GM23338 (cell line): ENCODE measurements around the gene CIPC. TPM values are rescaled to one million over a fixed set of nuclear protein-coding genes. Genes with fewer than 3 reads are reported as not detected.

ENCODE experiments used
- ATAC-seq: fragments of 200-7000 bp; cut with Tn5 transposase; 3 replicates; pipeline ENCODE4 v1.9.1; 2020
- DNase-seq: peaks from one replicate; pipeline ENCODE4 v3.0.0-alpha.2; 2015; ENCODE audit warnings: low spot score
- H2AFZ ChIP-seq: fragments of 200-600 bp; sonication (generic); 2 replicates; pipeline ENCODE4 v1.8.0; 2016; ENCODE audit warnings: antibody characterized with exemption, mild to moderate bottlenecking, moderate library complexity
- H3F3A ChIP-seq: fragments of 200-600 bp; sonication (generic); replicated peaks from 2 replicates; pipeline ENCODE4 v1.8.0; 2017; ENCODE audit warnings: antibody characterized with exemption, mixed run types, low read depth
- H3K27ac ChIP-seq: fragments of 200-600 bp; sonication (generic); 2 replicates; pipeline ENCODE4 v1.6.1; 2016; ENCODE audit warnings: low read depth
- H3K27me3 ChIP-seq: fragments of 200-600 bp; sonication (generic); 2 replicates; pipeline ENCODE4 v1.8.0; 2016; ENCODE audit warnings: mild to moderate bottlenecking, mixed run types, moderate library complexity; ENCODE audit not compliant: insufficient read depth
- H3K36me3 ChIP-seq: fragments of 200-600 bp; sonication (generic); 2 replicates; pipeline ENCODE4 v1.8.0; 2016; ENCODE audit warnings: mild to moderate bottlenecking; ENCODE audit not compliant: insufficient read depth
- H3K4me1 ChIP-seq: fragments of 200-600 bp; sonication (generic); 2 replicates; pipeline ENCODE4 v1.8.0; 2016; ENCODE audit warnings: mild to moderate bottlenecking, moderate library complexity; ENCODE audit not compliant: insufficient read depth
- H3K4me2 ChIP-seq: fragments of 200-600 bp; sonication (generic); 2 replicates; pipeline ENCODE4 v1.7.1; 2017; ENCODE audit warnings: mixed run types
- H3K4me3 ChIP-seq: fragments of 200-600 bp; sonication (generic); 2 replicates; pipeline ENCODE4 v1.6.1; 2016; ENCODE audit warnings: mixed run types
- H3K79me2 ChIP-seq: fragments of 200-600 bp; sonication (generic); replicated peaks from 2 replicates; pipeline ENCODE4 v1.8.0; 2017; ENCODE audit warnings: mild to moderate bottlenecking; ENCODE audit not compliant: insufficient read depth
- H3K9me2 ChIP-seq: fragments of 200-600 bp; sonication (generic); 2 replicates; pipeline ENCODE4 v1.8.0; 2017; ENCODE audit not compliant: insufficient read depth
- H4K20me1 ChIP-seq: fragments of 200-600 bp; sonication (generic); replicated peaks from 2 replicates; pipeline ENCODE4 v1.8.0; 2017; ENCODE audit warnings: mild to moderate bottlenecking; ENCODE audit not compliant: insufficient read depth
- H3K27ac Mint-ChIP-seq: 2 replicates; pipeline ENCODE4 v1.8.0; 2020; ENCODE audit warnings: inconsistent platforms, mild to moderate bottlenecking, moderate library complexity, mixed read lengths
- H3K27me3 Mint-ChIP-seq: 3 replicates; pipeline ENCODE4 v1.8.0; 2022; ENCODE audit warnings: low read depth, mild to moderate bottlenecking, moderate library complexity, mixed read lengths, inconsistent platforms; ENCODE audit not compliant: insufficient read depth, poor library complexity
- H3K36me3 Mint-ChIP-seq: 3 replicates; pipeline ENCODE4 v1.8.0; 2021; ENCODE audit warnings: low read depth, mild to moderate bottlenecking, inconsistent platforms, moderate library complexity, mixed read lengths
- H3K4me1 Mint-ChIP-seq: 3 replicates; pipeline ENCODE4 v1.8.0; 2020; ENCODE audit warnings: mild to moderate bottlenecking, inconsistent platforms, mixed read lengths
- H3K4me3 Mint-ChIP-seq: 3 replicates; pipeline ENCODE4 v1.8.0; 2021; ENCODE audit warnings: moderate library complexity, mild to moderate bottlenecking, inconsistent platforms, mixed read lengths
- H3K9me3 Mint-ChIP-seq: 3 replicates; pipeline ENCODE4 v1.8.0; 2020; ENCODE audit warnings: moderate library complexity, mild to moderate bottlenecking, inconsistent platforms, mixed read lengths
- EZH2phosphoT487 ChIP-seq: fragments of 200-600 bp; sonication (generic); IDR thresholded peaks from one replicate; pipeline ENCODE4 v1.8.1; 2018; ENCODE audit warnings: antibody characterized with exemption; ENCODE audit not compliant: unreplicated experiment
- polyA plus RNA-seq: library from polyadenylated mRNA; unstranded; fragments of >200 nt; fragmentation: Nextera tagmentation; extraction: Ambion mirVana; gene quantifications from 2 replicates; pipeline ENCODE4 v1.2.1, GENCODE V29; 2016
- total RNA-seq: library from RNA; depleted of rRNA; stranded (reverse); fragments of >200 nt; shearing (Covaris generic); gene quantifications from 2 replicates; pipeline ENCODE4 v1.2.3, GENCODE V29; 2014
- TF ChIP-seq, protein P1 (sequence below): IDR thresholded peaks from one replicate; pipeline ENCODE4 v1.6.1; 2018; ENCODE audit warnings: antibody characterized with exemption; ENCODE audit not compliant: unreplicated experiment
- TF ChIP-seq, protein P2 (sequence below), 2 experiments: fragments of 200-600 bp in 1 of 2; sonication (generic) in 1 of 2; conservative IDR thresholded peaks; 2 replicates each; pipeline versions ENCODE4 v1.5.1 to v1.6.1; 2016 to 2017; ENCODE audit warnings: antibody characterized with exemption in 2 of 2, low read depth in 2 of 2, mild to moderate bottlenecking in 2 of 2, moderate library complexity in 1 of 2

Gene CIPC
- total and polyA plus RNA-seq, 2 experiments from 2014 or later: 8.1 to 36.9 TPM

DNA sequence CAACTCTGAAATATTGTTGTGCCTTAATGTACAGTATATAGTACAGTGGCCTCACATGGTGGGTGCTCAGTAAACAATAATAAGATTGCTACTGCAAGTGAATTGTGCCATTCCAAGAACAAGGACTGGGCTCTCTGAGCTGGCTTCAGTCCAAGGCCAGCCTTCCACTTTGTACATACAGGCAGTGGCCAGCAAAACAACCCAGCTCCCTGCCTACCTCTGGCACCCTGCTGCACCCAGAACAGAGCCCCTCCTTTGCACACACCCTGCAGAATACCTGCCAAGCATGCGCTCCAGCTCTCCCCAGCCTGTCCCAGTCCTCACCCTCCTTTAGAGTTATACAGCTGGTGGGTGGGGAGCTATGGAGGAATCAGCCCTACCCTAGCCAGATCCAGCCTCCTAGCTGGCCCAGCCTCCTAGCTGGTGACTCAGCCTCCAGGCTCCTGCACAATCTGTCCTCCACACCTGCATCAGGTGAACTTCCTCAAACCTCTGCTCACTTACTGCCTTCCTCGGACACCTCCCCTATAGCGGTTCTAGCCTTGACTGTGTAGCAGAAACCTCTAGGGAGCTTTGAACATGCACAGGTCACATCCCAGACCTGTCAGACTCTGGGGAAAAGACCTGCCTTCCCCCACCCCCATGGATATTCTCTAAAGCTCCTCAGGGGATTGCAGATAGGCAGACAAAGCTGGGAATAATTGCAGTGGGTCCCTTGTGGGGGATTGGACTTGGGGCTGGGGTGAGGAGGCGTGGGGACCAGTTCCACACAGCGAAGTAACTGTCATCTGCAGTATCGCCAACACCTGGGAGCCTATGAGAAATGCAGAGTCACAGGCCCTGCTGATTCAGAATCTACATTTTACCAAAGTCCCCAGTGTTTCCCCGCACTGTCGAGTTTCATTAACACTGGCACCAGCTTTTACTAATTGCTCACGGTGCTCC, 25.6 kb downstream of the CIPC start (continued):
- TF ChIP-seq, protein P1, sequence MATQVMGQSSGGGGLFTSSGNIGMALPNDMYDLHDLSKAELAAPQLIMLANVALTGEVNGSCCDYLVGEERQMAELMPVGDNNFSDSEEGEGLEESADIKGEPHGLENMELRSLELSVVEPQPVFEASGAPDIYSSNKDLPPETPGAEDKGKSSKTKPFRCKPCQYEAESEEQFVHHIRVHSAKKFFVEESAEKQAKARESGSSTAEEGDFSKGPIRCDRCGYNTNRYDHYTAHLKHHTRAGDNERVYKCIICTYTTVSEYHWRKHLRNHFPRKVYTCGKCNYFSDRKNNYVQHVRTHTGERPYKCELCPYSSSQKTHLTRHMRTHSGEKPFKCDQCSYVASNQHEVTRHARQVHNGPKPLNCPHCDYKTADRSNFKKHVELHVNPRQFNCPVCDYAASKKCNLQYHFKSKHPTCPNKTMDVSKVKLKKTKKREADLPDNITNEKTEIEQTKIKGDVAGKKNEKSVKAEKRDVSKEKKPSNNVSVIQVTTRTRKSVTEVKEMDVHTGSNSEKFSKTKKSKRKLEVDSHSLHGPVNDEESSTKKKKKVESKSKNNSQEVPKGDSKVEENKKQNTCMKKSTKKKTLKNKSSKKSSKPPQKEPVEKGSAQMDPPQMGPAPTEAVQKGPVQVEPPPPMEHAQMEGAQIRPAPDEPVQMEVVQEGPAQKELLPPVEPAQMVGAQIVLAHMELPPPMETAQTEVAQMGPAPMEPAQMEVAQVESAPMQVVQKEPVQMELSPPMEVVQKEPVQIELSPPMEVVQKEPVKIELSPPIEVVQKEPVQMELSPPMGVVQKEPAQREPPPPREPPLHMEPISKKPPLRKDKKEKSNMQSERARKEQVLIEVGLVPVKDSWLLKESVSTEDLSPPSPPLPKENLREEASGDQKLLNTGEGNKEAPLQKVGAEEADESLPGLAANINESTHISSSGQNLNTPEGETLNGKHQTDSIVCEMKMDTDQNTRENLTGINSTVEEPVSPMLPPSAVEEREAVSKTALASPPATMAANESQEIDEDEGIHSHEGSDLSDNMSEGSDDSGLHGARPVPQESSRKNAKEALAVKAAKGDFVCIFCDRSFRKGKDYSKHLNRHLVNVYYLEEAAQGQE: no peak

DNA sequence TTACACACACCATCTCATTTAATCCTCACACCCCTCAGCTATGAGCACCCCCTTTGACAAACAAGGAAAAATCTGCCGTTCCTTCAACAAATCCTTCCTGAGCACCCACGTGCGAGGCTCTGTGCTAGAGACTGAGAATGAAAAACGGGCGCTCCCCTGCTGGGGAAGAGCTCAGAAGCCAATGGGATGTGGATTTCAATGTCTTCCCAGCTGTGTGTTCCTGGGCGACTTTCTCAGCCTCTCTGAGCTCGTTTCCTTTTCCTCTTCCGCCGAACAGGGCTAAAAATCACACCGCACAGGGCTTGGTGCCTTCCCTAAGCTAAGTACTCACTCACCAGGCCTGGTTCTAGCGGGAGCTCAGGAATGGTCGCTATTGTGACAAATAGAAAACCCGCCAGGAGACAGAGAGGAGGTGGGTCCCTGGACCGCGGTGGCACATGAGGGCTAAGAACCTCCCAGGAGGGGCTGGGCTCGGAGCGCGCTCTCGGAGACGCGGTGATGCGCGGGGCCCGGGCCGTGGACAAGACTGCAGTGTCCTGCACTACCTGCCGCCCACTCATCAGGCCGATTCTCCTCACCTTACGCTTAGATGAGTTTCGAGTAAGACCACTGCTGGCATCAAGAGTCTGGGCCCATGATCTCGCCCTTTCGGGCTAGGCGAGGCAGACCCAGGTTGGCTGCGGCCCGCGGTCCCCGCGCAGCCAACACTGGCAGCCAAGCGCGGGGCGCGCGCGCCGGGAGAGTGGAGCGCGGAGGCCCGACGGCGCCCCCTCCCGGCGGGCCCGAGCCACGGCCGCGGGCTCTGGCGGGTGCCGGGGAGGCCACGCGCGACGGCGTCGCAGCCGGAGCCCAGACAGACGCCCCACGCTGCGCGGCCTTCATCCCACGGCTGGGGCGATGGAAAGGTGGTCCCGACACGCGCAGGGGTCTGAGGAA, 26.6 kb downstream of the CIPC start:
- Histone ChIP-seq H3F3A (peaks cover 31% of the 10 kb centered on the region), H3K4me2 (peak overlapping the region; percentile 96), H3K36me3 (no peaks in the 10 kb centered on the region; the same call in 1 of the 2 replicates), H2AFZ (peak overlapping the region; percentile 79), H3K4me3 (peak overlapping the region; percentile 81), H3K27me3 (0 out of 2 replicates have a peak, but pooled peaks cover 12% of the 10 kb centered on the region), H3K4me1 (peaks cover 53% of the 10 kb centered on the region), H3K79me2 (no peaks in the 10 kb centered on the region), H3K9me2 (no peaks in the 10 kb centered on the region), H4K20me1 (no peaks in the 10 kb centered on the region; the same call in 1 of the 2 replicates), H3K27ac (no peak overlapping the region)
- Mint-ChIP-seq H3K36me3 (no peaks in the 10 kb centered on the region; the same call in 1 of the 3 replicates), H3K27me3 (peaks cover 35% of the 10 kb centered on the region), H3K4me1 (peaks cover 63% of the 10 kb centered on the region), H3K4me3 (peak overlapping the region; percentile 72), H3K9me3 (no peaks in the 10 kb centered on the region), H3K27ac (no peak overlapping the region)
- ATAC-seq (peak; percentile 67), DNase-seq (peak; percentile 62)
- TF ChIP-seq, protein P2, sequence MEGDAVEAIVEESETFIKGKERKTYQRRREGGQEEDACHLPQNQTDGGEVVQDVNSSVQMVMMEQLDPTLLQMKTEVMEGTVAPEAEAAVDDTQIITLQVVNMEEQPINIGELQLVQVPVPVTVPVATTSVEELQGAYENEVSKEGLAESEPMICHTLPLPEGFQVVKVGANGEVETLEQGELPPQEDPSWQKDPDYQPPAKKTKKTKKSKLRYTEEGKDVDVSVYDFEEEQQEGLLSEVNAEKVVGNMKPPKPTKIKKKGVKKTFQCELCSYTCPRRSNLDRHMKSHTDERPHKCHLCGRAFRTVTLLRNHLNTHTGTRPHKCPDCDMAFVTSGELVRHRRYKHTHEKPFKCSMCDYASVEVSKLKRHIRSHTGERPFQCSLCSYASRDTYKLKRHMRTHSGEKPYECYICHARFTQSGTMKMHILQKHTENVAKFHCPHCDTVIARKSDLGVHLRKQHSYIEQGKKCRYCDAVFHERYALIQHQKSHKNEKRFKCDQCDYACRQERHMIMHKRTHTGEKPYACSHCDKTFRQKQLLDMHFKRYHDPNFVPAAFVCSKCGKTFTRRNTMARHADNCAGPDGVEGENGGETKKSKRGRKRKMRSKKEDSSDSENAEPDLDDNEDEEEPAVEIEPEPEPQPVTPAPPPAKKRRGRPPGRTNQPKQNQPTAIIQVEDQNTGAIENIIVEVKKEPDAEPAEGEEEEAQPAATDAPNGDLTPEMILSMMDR (conservative IDR thresholded peaks at IDR 0.05; ENCODE audit: low read depth in 2 of 2): peak; percentile 37 to 56; a peak in 3 of 4 replicates
- no peak for TF ChIP-seq EZH2phosphoT487
